ENCODE measurements around the gene POLN.

- TF ChIP-seq, protein P1, sequence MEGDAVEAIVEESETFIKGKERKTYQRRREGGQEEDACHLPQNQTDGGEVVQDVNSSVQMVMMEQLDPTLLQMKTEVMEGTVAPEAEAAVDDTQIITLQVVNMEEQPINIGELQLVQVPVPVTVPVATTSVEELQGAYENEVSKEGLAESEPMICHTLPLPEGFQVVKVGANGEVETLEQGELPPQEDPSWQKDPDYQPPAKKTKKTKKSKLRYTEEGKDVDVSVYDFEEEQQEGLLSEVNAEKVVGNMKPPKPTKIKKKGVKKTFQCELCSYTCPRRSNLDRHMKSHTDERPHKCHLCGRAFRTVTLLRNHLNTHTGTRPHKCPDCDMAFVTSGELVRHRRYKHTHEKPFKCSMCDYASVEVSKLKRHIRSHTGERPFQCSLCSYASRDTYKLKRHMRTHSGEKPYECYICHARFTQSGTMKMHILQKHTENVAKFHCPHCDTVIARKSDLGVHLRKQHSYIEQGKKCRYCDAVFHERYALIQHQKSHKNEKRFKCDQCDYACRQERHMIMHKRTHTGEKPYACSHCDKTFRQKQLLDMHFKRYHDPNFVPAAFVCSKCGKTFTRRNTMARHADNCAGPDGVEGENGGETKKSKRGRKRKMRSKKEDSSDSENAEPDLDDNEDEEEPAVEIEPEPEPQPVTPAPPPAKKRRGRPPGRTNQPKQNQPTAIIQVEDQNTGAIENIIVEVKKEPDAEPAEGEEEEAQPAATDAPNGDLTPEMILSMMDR (IDR thresholded peaks at IDR 0.05; ENCODE audit: low read depth, low read length) = no peak
- TF ChIP-seq POLR2A (IDR thresholded peaks at IDR 0.05; ENCODE audit: extremely low read depth, insufficient read length) = no peak
- no peak for TF ChIP-seq MYC (IDR thresholded peaks at IDR 0.05; ENCODE audit: low read depth, low read length)
Observed at GRCh38 chr4:2287594-2287915, 45.6 kb upstream of the POLN start.
